HepG2 (cell line): ENCODE data around the gene ASPHD1.

Experiments used
- HNF4A ChIP-seq: sonication (generic); formaldehyde crosslinking; IDR thresholded peaks from 2 replicates; pipeline ENCODE4 v1.4.0; 2020; ENCODE audit warnings: missing genetic modification reagents
- KDM1A ChIP-seq: IDR thresholded peaks from 2 replicates; pipeline ENCODE4 v1.6.1; 2016; ENCODE audit warnings: missing compliant biosample characterization
- SALL1 ChIP-seq: sonication (generic); formaldehyde crosslinking; IDR thresholded peaks from 2 replicates; pipeline ENCODE4 v1.8.0; 2022; ENCODE audit warnings: mild to moderate bottlenecking, missing genetic modification reagents
- ZNF792 ChIP-seq: IDR thresholded peaks from 2 replicates; pipeline ENCODE4 v1.6.1; 2016
- TF ChIP-seq, protein P1 (sequence below): sonication (generic); formaldehyde crosslinking; IDR thresholded peaks from 2 replicates; pipeline ENCODE4 v1.4.0; 2020; ENCODE audit warnings: mild to moderate bottlenecking, missing genetic modification reagents

DNA sequence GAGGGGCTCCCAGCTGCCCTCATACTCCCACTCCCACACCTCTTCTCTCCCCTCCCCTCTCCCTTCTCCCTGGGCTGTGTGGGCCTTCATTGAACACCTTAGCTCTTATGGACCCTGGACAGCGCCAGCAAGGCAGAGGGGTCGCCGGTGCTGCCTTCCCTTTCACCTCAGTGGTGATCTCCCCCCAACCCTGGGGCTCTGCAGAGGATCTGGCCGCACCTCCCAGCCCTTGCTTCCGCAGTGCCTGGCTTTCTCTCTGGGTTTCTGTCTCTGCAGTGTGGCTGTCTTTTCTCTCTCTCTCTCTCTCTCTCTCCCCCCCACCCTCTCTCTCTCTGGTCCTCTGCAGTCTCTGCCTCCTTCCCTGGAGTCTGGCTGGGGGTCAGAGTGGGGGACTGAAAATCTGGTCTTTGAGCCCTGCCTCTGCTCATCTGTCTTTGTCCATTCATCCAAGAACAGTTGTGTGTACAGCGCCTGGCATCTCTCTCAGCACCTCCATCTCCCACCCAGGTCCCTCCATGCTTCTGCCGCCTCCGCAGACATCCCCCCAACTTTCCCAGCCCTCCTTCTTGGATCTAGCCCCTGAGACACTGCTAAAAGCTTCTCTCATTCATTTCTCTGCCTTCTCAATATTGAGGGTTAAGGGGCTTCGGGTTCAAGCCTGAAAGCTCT lies 2.0 kb upstream of the ASPHD1 start:
- TF ChIP-seq SALL1, result no peak; the same call in 1 of the 2 replicates
- TF ChIP-seq ZNF792 (CRISPR knock-in tag), result no peak
- TF ChIP-seq KDM1A (CRISPR knock-in tag), result no peak
- TF ChIP-seq, protein P1, sequence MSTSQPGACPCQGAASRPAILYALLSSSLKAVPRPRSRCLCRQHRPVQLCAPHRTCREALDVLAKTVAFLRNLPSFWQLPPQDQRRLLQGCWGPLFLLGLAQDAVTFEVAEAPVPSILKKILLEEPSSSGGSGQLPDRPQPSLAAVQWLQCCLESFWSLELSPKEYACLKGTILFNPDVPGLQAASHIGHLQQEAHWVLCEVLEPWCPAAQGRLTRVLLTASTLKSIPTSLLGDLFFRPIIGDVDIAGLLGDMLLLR, result no peak
- TF ChIP-seq HNF4A (CRISPR knock-in tag), result no peak
